Measurements from ENCODE around the gene KLB.

- TF ChIP-seq ZNF274 (IDR thresholded peaks at IDR 0.05; ENCODE audit: low read depth, low read length) = no peak
- no peak for TF ChIP-seq SUZ12 (IDR thresholded peaks at IDR 0.05; ENCODE audit: extremely low read depth, insufficient read depth, insufficient read length)
Observed at GRCh38 chr4:39480902-39481695, 74.4 kb downstream of the KLB start.
